GM12878 (cell line): ENCODE results near the gene SNRPD2. TPM values are rescaled to one million over a fixed set of nuclear protein-coding genes. Genes with fewer than 3 reads are reported as not detected.

Source experiments
- CEBPZ ChIP-seq: fragments of 150-350 bp; IDR thresholded peaks from 2 replicates; pipeline ENCODE4 v1.6.1; 2016; ENCODE audit warnings: low read depth, low read length
- EGR1 ChIP-seq, 2 experiments: IDR thresholded peaks; 1 replicate in 1 of 2; 2 replicates in 1 of 2; pipeline ENCODE4 v1.6.1; 2011 to 2012; ENCODE audit warnings: low read depth in 2 of 2, low read length in 2 of 2, borderline replicate concordance in 1 of 2, mild to moderate bottlenecking in 1 of 2, moderate library complexity in 1 of 2
- MEF2B ChIP-seq: fragments of 450-650 bp; IDR thresholded peaks from 2 replicates; pipeline ENCODE4 v1.6.1; 2018; ENCODE audit warnings: mild to moderate bottlenecking, moderate library complexity; ENCODE audit not compliant: partially characterized antibody, poor library complexity, severe bottlenecking
- MLLT1 ChIP-seq: fragments of 450-650 bp; IDR thresholded peaks from 2 replicates; pipeline ENCODE4 v1.6.1; 2016; ENCODE audit warnings: mild to moderate bottlenecking
- NBN ChIP-seq: fragments of 450-650 bp; IDR thresholded peaks from 2 replicates; pipeline ENCODE4 v1.6.1; 2016
- PML ChIP-seq: IDR thresholded peaks from 2 replicates; pipeline ENCODE4 v1.6.1; 2012; ENCODE audit warnings: low read length, inconsistent platforms
- PRDM15 ChIP-seq: fragments of 450-650 bp; formaldehyde crosslinking; IDR thresholded peaks from 2 replicates; pipeline ENCODE4 v1.4.0; 2020; ENCODE audit warnings: mild to moderate bottlenecking, moderate library complexity
- SPI1 ChIP-seq: IDR thresholded peaks from 2 replicates; pipeline ENCODE4 v1.6.1; 2011; ENCODE audit warnings: low read depth, mild to moderate bottlenecking, low read length, moderate library complexity, borderline replicate concordance; ENCODE audit not compliant: insufficient read depth
- TCF3 ChIP-seq: IDR thresholded peaks from 2 replicates; pipeline ENCODE4 v1.6.1; 2012; ENCODE audit warnings: low read depth, mild to moderate bottlenecking, low read length, borderline replicate concordance; ENCODE audit not compliant: insufficient read depth
- ZNF207 ChIP-seq: fragments of 450-650 bp; IDR thresholded peaks from 2 replicates; pipeline ENCODE4 v1.6.1; 2014; ENCODE audit warnings: antibody characterized with exemption, mild to moderate bottlenecking, borderline replicate concordance
- polyA plus RNA-seq, 11 experiments: library from polyadenylated mRNA; depleted of rRNA in 4 of 11; unstranded in 6 of 11; stranded (reverse) in 5 of 11; fragments of >200 nt; fragmentation: Nextera tagmentation in 4 of 11; fragmentation: Illumina TruSeq in 1 of 11; extraction: Ambion mirVana in 4 of 11; extraction: Trizol in 1 of 11; gene quantifications; 1 replicate in 1 of 11; 2 replicates in 10 of 11; pipeline versions ENCODE4 v1.2.1 to v1.2.3, GENCODE V29; 2011 to 2016; ENCODE audit warnings: inconsistent platforms in 2 of 11, missing spikeins in 2 of 11, low read depth in 1 of 11
- total RNA-seq, 4 experiments: library from RNA; depleted of rRNA in 3 of 4; stranded (reverse); fragments of >200 nt in 3 of 4; fragmentation: Illumina TruSeq in 1 of 4; extraction: Trizol in 1 of 4; gene quantifications; 2 replicates each; pipeline versions ENCODE4 v1.2.1 to v1.2.3, GENCODE V29; 2013 to 2021
- TF ChIP-seq, protein P1 (sequence below): IDR thresholded peaks from 2 replicates; pipeline ENCODE4 v1.6.1; 2012; ENCODE audit warnings: low read depth, low read length, improper control_type of control experiment
- TF ChIP-seq, protein P2 (sequence below): fragments of 450-650 bp; IDR thresholded peaks from 2 replicates; pipeline ENCODE4 v1.6.1; 2017; ENCODE audit warnings: mild to moderate bottlenecking, moderate library complexity

The SNRPD2 gene
- total and polyA plus RNA-seq, 10 of the 15 experiments (the other 5 are each of a cell fraction or from before 2014, with no cell fraction given) = 526 to 3,621 (median 951) TPM

DNA sequence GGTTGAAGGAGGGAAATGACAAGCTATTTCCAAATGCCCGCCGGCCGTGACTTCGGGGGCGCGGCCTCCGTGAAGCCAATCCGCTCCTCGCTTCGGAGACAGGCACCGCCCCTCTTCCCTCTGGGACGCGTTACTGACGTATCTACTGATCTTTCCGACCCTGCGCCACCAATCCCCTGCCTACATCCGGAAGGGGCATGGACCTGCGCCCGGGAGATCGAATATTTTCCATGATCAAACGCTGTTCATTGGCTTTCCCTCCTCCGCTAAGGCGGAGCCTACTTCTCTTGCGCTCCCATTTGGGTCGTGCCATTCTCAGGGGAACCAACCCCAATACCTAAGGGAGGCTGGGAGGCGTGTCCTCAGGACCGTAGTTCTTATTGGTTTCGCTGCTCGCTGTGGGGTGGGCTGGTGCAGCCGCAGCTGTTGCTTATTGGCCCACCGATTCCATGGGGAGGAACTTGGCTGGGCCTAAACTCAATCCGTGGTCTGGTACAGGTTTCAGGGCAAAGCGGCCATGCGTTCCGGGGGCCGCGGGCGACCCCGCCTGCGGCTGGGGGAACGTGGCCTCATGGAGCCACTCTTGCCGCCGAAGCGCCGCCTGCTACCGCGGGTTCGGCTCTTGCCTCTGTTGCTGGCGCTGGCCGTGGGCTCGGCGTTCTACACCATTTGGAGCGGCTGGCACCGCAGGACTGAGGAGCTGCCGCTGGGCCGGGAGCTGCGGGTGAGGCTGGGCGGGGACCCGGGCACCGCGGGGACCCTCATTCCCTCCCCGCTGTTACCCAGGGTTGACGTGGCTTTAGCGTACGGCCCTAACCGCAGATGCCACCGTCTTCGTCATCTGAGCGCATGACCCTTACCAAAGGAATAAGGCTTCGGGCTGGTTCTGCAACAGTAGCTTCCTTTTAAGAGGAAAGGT is 693 bp upstream of the SNRPD2 start, which contains the start of gene QPCTL (continued):
- TF ChIP-seq TCF3 (peak; percentile 45; the same call in 1 of the 2 replicates), MLLT1 (peak; percentile 21), ZNF207 (peak; percentile 86; the same call in 1 of the 2 replicates), PRDM15 (CRISPR knock-in tag) (no peak), NBN (0 out of 2 replicates have a peak, but pooled peaks have one; percentile 56), SPI1 (peak; percentile 47; the same call in 1 of the 2 replicates), PML (peak; percentile 56; the same call in 1 of the 2 replicates), EGR1 (IDR thresholded peaks at IDR 0.05; ENCODE audit: borderline replicate concordance in 1 of 2, low read depth in 2 of 2, low read length in 2 of 2) (no peak), MEF2B (peak; percentile 93), CEBPZ (peak; percentile 34; the same call in 1 of the 2 replicates)
- TF ChIP-seq, protein P1, sequence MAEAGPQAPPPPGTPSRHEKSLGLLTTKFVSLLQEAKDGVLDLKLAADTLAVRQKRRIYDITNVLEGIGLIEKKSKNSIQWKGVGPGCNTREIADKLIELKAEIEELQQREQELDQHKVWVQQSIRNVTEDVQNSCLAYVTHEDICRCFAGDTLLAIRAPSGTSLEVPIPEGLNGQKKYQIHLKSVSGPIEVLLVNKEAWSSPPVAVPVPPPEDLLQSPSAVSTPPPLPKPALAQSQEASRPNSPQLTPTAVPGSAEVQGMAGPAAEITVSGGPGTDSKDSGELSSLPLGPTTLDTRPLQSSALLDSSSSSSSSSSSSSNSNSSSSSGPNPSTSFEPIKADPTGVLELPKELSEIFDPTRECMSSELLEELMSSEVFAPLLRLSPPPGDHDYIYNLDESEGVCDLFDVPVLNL = peak; percentile 98
- TF ChIP-seq, protein P2, sequence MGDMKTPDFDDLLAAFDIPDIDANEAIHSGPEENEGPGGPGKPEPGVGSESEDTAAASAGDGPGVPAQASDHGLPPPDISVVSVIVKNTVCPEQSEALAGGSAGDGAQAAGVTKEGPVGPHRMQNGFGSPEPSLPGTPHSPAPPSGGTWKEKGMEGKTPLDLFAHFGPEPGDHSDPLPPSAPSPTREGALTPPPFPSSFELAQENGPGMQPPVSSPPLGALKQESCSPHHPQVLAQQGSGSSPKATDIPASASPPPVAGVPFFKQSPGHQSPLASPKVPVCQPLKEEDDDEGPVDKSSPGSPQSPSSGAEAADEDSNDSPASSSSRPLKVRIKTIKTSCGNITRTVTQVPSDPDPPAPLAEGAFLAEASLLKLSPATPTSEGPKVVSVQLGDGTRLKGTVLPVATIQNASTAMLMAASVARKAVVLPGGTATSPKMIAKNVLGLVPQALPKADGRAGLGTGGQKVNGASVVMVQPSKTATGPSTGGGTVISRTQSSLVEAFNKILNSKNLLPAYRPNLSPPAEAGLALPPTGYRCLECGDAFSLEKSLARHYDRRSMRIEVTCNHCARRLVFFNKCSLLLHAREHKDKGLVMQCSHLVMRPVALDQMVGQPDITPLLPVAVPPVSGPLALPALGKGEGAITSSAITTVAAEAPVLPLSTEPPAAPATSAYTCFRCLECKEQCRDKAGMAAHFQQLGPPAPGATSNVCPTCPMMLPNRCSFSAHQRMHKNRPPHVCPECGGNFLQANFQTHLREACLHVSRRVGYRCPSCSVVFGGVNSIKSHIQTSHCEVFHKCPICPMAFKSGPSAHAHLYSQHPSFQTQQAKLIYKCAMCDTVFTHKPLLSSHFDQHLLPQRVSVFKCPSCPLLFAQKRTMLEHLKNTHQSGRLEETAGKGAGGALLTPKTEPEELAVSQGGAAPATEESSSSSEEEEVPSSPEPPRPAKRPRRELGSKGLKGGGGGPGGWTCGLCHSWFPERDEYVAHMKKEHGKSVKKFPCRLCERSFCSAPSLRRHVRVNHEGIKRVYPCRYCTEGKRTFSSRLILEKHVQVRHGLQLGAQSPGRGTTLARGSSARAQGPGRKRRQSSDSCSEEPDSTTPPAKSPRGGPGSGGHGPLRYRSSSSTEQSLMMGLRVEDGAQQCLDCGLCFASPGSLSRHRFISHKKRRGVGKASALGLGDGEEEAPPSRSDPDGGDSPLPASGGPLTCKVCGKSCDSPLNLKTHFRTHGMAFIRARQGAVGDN = peak; percentile 31; the same call in 1 of the 2 replicates
